Measurements from ENCODE around the gene MED23.

Gene MED23

DNA sequence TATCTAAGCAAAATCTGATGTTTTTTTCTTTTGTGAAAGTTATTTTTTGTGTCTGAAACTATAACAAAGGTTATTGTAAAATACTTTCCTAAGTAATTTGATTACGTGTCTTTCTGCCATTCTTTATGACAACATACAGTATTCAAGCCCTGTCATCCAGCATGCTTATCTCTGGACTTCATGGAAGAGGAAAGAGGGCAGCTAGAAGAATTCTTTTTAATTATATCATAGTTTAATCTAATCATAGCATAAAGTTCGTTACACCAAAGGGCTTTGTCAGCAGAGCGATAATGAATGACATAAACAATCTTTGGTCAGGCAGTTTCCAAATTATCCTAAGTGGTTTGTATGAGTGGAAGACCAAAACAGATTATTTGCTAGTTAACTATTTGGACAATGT lies 12.5 kb upstream of the MED23 start:
- DNase-seq: no peak

DNA sequence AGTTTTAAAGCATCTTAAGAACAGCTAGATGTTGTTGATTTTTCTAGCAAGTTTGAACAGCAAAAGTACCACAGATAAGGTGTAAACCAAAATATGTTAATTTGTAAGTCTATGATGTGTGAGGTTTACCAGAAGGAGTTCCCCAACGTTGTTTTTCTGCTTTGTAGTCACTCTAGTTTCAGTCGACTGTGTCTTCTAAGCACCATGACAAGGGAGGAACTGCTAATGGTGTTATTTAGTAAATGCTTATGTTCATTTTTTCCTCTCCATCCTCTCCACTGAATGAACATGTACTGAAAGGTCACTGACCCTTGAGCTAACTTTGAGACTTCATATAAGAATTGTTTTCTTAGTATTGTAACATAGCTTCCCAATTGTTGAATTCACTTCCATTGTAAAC lies 12.1 kb upstream of the MED23 start:
- no peak for DNase-seq

DNA sequence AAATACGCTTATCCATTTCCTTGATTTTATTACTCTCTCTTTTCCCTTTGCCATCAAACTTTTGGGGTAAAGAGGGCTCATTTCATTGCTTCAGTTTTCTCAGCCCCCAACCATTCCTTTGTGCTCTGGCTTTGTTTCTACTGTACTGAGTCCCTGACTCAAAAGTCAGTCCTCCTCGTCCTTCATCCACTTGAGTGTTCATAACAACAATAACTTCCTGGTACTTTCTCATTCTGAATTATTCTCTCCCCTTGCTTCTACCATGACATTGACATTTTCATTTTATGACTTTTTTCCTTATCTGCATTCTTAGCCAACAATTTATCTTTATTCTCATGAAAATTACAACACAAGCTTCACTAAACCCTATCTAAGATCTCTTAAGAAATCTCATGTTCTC lies 10.0 kb upstream of the MED23 start:
- DNase-seq: no peak

DNA sequence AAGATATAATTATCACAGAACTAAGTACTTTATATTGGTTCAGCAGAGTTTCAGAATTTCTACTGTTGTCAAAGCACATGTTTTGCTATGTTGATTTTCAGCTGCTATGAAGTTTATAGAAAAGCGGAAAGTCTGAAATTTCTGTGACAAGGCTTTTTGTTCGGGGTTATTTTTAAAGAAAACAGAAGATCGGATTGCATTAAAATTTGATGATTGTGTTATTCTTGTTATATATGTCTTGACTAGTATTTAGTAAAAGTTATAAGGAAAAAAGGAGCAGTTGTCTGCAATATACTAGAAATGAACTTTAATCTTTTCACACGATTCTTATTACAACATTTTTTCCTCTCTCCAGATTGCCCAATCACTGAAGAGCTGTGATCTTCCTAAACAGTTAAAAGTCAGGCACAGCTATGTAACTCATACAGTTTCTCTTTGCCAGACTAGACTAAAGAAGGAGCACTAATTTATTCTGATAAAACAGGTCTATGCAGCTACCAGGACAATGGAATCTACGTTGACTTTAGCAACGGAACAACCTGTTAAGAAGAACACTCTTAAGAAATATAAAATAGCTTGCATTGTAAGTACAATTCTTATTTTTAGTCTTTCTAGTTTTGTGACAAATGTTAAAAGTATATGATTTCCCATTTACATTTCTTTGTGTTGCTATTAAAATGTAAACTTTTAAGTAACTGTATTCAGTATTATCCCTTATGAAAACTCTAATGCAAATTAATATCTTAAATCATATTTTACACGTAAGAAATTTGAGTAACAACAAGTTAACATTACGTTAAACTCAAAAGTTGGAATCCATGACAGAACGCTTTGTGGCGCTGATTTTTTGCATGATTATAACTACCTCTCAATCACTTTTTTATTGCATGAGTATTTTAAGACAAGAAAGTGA lies 9.1 kb upstream of the MED23 start, which contains the start of gene ENPP3:
TSS of gene ENPP3 (plus strand) at position 423 of the 913 bp plus-strand sequence. CDS start at position 506, 83 bp downstream.
- DNase-seq: no peak

DNA sequence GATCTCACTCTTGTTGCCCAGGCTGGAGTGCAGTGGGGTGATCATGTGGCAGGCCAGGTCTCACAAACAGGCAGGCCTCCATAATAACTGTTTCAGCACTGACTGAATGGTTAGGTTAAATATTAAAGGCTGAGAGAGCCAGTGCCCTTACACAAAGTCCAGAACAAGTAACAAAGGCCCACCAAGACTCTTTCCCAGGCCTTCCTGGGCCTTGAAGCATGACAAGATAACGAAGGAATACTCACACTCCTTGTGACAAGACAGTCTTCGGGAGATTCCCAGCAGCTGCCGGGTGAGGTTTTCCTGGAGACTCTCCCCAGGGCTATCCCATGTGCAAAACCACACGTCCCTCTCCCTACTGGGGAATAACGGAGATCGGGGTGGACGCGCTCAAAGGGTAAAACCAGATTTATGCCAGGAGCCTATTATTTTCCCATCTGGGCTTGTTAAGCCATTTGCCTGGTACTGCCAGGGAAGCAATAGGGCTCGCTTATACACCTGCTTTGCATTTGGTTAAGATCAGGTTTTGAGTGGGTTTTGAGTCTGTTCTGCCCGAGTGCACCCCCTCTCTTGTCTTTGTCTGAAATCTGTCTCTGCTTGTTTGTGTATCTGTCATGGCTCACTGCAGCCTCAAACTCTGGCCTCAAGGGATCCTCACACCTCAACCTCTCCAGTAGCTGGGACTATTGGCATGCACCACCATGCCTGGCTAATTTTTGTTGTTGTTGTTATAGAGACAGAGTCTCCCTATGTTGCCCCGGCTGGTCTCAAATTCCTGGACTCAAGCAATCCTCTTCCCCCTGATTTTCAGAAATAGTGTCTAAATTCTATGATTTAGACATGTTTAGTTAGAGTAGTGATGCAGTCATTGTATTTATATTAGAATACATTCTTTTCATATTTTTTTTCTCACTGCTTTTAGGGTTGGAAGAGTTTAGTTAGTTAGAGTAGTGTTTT lies 7.6 kb upstream of the MED23 start:
- DNase-seq: no peak

DNA sequence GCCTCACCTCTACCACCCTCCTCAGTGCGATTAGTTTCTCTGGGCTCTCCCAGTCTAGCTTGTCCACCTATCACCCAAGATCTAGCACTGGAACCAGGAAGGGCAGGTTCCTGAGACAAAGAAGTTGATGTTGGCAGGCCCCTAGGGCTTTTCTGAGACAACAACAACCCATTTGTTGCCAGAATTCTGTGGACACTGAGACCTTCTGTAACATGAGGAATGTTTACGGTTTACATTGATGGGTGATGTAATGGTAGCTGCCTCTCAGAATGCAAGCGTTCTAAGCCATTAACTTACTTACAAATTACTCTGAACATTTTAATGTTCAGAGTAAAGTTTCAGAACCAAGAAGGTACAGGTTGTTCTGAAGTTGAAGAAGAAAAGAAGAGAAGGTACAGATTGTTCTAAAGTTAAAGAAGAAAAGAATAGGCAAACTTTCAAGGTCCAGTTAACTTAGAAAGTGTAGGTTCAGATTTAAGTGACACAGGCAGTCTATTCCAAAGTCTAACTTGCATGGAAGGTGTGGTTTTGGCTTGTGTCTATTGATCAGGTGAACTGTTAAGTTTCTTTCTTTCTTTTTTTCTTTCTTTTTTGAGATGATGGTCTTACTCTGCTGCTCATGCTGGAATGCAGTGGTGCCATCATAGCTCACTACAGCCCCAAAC lies 3.7 kb upstream of the MED23 start:
- DNase-seq: no peak

GRCh38 chr6:131629651-131630050 lies 1.6 kb upstream of the MED23 start:
- DNase-seq: no peak

DNA sequence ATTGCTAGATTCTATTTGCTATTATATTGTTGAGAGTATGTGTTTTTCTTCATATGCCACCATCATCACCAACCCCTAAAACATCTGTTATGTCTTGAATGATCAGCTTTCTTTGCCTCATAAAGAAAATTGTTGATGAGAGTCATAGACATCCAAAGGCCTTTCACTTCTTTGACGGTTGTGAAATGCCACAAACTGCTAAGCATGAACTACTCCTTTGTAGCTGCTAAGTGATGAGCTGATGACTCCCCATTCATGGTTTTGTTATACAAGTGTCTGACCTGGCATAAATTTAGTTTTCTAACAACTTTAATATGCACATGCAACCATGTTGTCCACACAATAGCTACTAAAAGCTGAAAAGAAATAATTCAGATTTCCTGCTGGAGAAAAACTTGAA lies 684 bp upstream of the MED23 start:
- DNase-seq: no peak

- no peak for DNase-seq
These were observed 12.8 kb downstream of the MED23 start for GRCh38 chr6:131615275-131615674.

- DNase-seq: no peak
These were observed 14.6 kb downstream of the MED23 start for GRCh38 chr6:131613296-131613925.

DNA sequence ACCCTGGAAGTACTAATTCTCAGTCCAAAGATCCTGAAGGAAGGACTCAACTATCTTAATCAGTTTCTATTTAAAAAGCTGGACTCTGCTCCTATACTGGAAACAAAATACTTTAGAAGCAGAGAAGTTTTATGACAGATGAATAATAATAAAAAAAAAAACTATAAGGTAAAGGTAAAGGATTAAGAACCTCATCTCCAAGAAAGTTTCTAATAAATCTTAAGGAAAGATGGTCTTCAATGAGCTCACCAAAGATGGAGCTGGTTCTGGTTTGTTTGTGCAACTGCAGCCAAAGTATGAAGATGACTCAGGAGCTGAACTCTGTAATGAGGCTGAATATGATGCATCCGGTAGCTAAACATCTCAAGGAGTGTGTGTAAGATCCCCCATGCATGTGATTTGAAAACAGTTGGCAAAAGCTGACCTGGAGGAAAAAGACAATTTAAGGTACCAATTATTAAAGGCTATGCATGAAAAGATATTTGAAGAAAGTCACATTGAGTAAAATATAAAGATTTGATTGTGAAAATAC lies 25.2 kb downstream of the MED23 start:
- DNase-seq: no peak

DNA sequence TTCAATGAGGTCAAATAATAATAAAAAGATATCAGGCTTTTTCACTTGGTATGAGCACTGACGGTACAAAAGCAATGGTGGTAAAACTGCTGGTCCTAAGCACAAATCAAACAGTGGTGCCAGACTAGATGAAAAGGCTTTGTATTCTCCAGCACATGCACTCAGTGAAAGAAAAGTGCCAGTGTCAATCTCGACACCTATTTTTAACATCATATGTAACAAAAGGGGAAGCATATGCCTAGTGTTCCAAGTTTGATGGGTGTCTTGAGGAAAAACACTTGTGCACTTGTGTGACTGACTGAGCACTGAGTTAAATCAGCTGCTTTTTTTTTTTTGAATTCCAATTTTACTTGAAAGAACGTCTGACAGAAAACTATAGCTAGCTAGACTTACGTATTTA lies 27.3 kb downstream of the MED23 start:
- no peak for DNase-seq

DNA sequence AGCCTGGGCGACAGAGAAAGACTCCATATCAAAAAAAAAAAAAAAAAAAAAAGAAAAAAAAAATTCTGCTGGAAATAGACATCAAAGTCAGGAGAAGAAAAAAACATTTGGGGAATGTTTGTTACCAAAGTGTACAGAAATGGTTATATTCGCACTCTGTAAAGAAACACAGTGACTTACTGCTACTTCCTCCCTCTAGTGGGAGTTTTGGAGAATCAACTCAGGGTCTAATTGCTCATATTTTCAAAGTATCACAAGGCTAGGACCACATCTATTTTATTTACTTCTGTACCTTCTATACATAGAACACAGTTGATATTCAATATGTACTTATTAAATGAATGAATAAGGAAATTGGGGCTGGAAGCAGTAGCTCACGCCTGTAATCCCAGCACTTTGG lies 30.6 kb downstream of the MED23 start:
- DNase-seq: no peak

DNA sequence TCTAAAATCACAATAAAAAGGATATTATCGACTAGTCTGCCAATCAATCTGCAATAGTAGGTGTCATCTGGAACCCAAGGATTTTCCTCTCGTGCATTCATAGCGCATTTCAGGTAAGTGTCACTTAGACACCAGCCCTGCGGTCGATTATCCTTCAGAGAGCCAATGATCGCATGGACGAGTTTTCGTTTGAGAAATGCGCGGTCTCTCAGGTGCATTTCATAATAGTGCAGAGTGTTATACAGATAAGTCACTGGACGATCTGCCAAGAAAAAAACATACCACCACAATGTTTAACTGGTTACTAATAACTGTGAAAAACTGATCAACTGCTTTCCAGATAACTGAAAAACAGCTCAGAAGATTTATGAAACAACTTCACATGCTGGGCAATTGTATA lies 34.0 kb downstream of the MED23 start:
- DNase-seq: no peak

GRCh38 chr6:131592935-131593334 lies 35.1 kb downstream of the MED23 start:
- no peak for DNase-seq

GRCh38 chr6:131588643-131589042 lies 39.4 kb downstream of the MED23 start:
- no peak for DNase-seq

- no peak for DNase-seq
These were observed 40.1 kb downstream of the MED23 start for GRCh38 chr6:131587909-131588308.

DNA sequence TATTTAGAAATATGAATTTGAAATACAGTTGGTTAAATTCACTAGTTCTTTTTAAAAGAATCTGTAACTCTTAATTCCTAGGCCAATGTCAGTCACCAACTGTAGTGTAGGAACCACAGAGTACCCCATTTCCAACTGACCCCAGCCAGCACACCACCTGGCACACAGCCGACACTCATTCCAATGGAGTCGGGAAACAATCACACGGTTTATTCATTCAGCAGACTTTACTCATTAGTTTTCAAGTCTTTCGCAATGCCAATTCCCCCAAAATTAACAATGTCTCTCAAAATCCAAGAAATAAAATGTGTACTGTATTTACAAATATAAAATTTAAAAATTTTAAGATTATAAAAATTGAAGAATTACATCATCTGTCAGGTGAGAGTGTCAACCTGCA lies 41.5 kb downstream of the MED23 start:
- no peak for DNase-seq

GRCh38 chr6:131581523-131581922 lies 46.5 kb downstream of the MED23 start:
- DNase-seq: no peak

DNA sequence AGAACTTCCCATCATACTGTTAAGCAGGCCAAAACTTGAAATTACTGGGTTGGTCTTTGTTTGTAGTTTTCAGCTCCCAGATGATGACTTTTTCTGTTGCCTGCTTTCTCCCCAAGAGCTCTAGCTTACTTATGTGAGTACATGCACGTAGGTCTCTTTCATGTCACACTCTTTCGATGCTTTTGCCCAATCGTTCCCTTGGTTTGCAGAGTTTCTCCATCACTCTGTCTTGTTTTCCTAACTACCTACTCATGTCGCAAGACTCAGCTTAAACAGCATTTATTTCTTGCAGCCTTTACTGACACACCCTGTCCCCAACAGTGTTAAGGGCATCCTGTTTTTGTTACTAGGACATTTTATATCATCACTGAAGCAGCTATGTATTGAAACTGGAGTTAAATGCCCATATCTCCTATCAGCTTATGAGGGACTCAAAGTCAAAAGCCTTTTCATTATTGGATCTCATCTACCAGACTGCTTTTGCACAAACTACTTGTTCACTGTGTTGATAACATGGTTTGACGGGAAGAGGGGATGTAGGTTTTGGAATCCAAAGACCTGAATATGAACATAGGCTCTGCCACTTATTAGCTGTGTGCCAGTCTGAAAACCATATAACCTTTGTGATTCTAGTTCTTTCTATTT lies 52.1 kb downstream of the MED23 start:
- DNase-seq: no peak

DNA sequence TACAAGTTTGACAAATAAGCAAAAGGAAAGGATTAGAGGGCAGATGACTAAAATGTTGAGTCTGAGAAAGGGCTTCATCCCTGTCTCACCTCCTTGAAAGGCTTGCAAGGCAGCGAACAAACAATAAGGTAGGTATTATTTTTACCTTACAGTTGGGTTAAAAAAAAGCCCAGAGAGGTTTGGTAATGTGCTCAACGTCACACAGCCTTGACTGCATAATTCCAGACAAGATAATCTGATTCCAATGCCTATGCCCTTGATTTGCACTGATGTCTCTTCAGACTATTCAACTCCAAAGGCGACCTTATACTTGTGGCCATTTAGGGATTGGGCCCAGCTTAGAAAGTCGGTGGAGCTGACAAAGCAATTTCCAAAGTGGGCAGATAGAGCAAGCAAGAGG lies 53.4 kb downstream of the MED23 start:
- no peak for DNase-seq

GRCh38 chr6:131574133-131574532 lies 53.9 kb downstream of the MED23 start:
- DNase-seq: no peak
